Activated B cell treated with CpG ODN at 0.5 μM for 24 hours (primary cell): ENCODE results near the gene P2RY13. TPM values are rescaled to one million over a fixed set of nuclear protein-coding genes. Genes with fewer than 3 reads are reported as not detected.

Source experiments
- ATAC-seq: fragments of 200-7000 bp; cut with Tn5 transposase; one replicate; pipeline ENCODE4 v1.10.0; 2021; ENCODE audit warnings: low read depth, mild to moderate bottlenecking, moderate library complexity
- CTCF ChIA-PET: fragments of 350-600 bp; sonication (Branson Sonifier 250); formaldehyde crosslinking; loops from one replicate; lab custom pipeline; 2021; ENCODE audit warnings: antibody characterized with exemption; lab: Charles Lee
- POLR2A ChIA-PET: fragments of 350-600 bp; sonication (Branson Sonifier 250); formaldehyde crosslinking; loops from one replicate; lab custom pipeline; 2021; ENCODE audit warnings: antibody characterized with exemption; lab: Charles Lee
- DNase-seq: peaks from one replicate; pipeline ENCODE4 v3.0.0; 2022
- H3K27ac Mint-ChIP-seq: one replicate; pipeline ENCODE4 v1.8.0; 2020; ENCODE audit warnings: mixed read lengths
- H3K27me3 Mint-ChIP-seq: one replicate; pipeline ENCODE4 v1.8.0; 2021; ENCODE audit warnings: mixed read lengths
- H3K36me3 Mint-ChIP-seq: one replicate; pipeline ENCODE4 v1.8.0; 2021; ENCODE audit warnings: low read depth, mixed read lengths
- H3K4me1 Mint-ChIP-seq: one replicate; pipeline ENCODE4 v1.8.0; 2021; ENCODE audit warnings: mixed read lengths
- H3K4me3 Mint-ChIP-seq: one replicate; pipeline ENCODE4 v1.8.0; 2020; ENCODE audit warnings: mild to moderate bottlenecking, mixed read lengths
- H3K9me3 Mint-ChIP-seq: one replicate; pipeline ENCODE4 v1.8.0; 2020; ENCODE audit warnings: mixed read lengths
- CTCF ChIP-seq: fragments of 200-600 bp; IDR thresholded peaks from one replicate; pipeline ENCODE4 v1.8.0; 2022; ENCODE audit warnings: antibody characterized with exemption, mild to moderate bottlenecking
- intact Hi-C: fragments of 100-400 bp; cut with micrococcal nuclease; formaldehyde crosslinking; loops from one replicate; pipeline ENCODE4 v1.15.1; 2024
- total RNA-seq: library from RNA; stranded (reverse); gene quantifications from 2 replicates; pipeline ENCODE4 v1.2.3, GENCODE V29; 2022

The P2RY13 gene
- total RNA-seq, 1 donor from 2014 or later, result 0.33 TPM

GRCh38 chr3:151301787-151302186, 27.6 kb downstream of the P2RY13 start:
- no peak for TF ChIP-seq CTCF
- ChIA-PET CTCF (no interaction called here), POLR2A (no interaction called here)
- no peak for DNase-seq
- Mint-ChIP-seq H3K4me1 (no peaks in the 10 kb centered on the region), H3K27ac (no peak overlapping the region), H3K36me3 (no peaks in the 10 kb centered on the region), H3K27me3 (peaks cover 6% of the 10 kb centered on the region), H3K4me3 (no peak overlapping the region), H3K9me3 (no peaks in the 10 kb centered on the region)
- no peak for ATAC-seq
- intact Hi-C loops, result no loop called here

- TF ChIP-seq CTCF, result no peak
- ATAC-seq (no peak), DNase-seq (no peak)
- CTCF ChIA-PET, result no interaction called here
- Mint-ChIP-seq H3K36me3 (no peaks in the 10 kb centered on the region), H3K4me1 (no peaks in the 10 kb centered on the region), H3K4me3 (no peak overlapping the region), H3K27ac (no peak overlapping the region), H3K9me3 (no peaks in the 10 kb centered on the region), H3K27me3 (peaks cover 6% of the 10 kb centered on the region)
- POLR2A ChIA-PET, result no interaction called here
- intact Hi-C loops, result no loop called here
These were observed 28.8 kb downstream of the P2RY13 start for GRCh38 chr3:151300539-151300938.

- intact Hi-C loops, result no loop called here
- no peak overlapping the region for H3K27ac Mint-ChIP-seq
These were observed 30.3 kb downstream of the P2RY13 start for GRCh38 chr3:151299006-151299405.

GRCh38 chr3:151297429-151297828, 31.9 kb downstream of the P2RY13 start:
- Mint-ChIP-seq H3K9me3 (no peaks in the 10 kb centered on the region), H3K27me3 (peaks cover 3% of the 10 kb centered on the region), H3K4me1 (no peaks in the 10 kb centered on the region), H3K4me3 (no peak overlapping the region), H3K36me3 (no peaks in the 10 kb centered on the region), H3K27ac (no peak overlapping the region)
- no peak for DNase-seq
- intact Hi-C loops, result no loop called here
- no peak for TF ChIP-seq CTCF
- ChIA-PET POLR2A (no interaction called here), CTCF (no interaction called here)
- no peak for ATAC-seq

More at GRCh38 chr3:151299006-151299405, 30.3 kb downstream of the P2RY13 start:
- no peak for ATAC-seq
- H3K36me3 Mint-ChIP-seq, result no peaks in the 10 kb centered on the region
- no peak for DNase-seq
- no peak overlapping the region for H3K4me3 Mint-ChIP-seq
- H3K4me1 Mint-ChIP-seq, result no peaks in the 10 kb centered on the region
- peaks cover 6% of the 10 kb centered on the region for H3K27me3 Mint-ChIP-seq
- no peak for TF ChIP-seq CTCF
- ChIA-PET CTCF (no interaction called here), POLR2A (no interaction called here)
- H3K9me3 Mint-ChIP-seq, result no peaks in the 10 kb centered on the region

GRCh38 chr3:151296226-151296625, 33.1 kb downstream of the P2RY13 start:
- Mint-ChIP-seq H3K4me3 (no peak overlapping the region), H3K27ac (no peak overlapping the region), H3K9me3 (no peaks in the 10 kb centered on the region), H3K36me3 (no peaks in the 10 kb centered on the region), H3K4me1 (no peaks in the 10 kb centered on the region), H3K27me3 (peaks cover 2% of the 10 kb centered on the region)
- no peak for DNase-seq
- CTCF ChIA-PET, result no interaction called here
- no peak for TF ChIP-seq CTCF
- ATAC-seq, result no peak
- POLR2A ChIA-PET, result no interaction called here
- intact Hi-C loops, result no loop called here
